HG03571 (cell line): ENCODE results near the gene FLNC.

Source experiments
- ATAC-seq: cut with Tn5 transposase; IDR thresholded peaks from one replicate; pipeline ENCODE4 v1.9.1; 2021; ENCODE audit not compliant: unreplicated experiment

The FLNC gene

GRCh38 chr7:128830231-128831177 lies at the start of gene FLNC:
FLNC (plus strand) TSS chr7:128830406; CDS start chr7:128830638, 232 bp downstream.
- no peak for ATAC-seq

GRCh38 chr7:128781126-128781525 lies 49.1 kb upstream of the FLNC start:
- no peak for ATAC-seq

- no peak for ATAC-seq
Measured at GRCh38 chr7:128781851-128782250, 48.4 kb upstream of the FLNC start.

- no peak for ATAC-seq
Measured at GRCh38 chr7:128783143-128783861, 46.9 kb upstream of the FLNC start.

GRCh38 chr7:128785738-128786137 lies 44.5 kb upstream of the FLNC start:
- no peak for ATAC-seq

GRCh38 chr7:128788446-128789412 lies 41.5 kb upstream of the FLNC start:
- ATAC-seq: no peak

GRCh38 chr7:128790315-128791041 lies 39.7 kb upstream of the FLNC start:
- ATAC-seq: no peak

- ATAC-seq: peak; percentile 80
Measured at GRCh38 chr7:128791121-128791971, 38.9 kb upstream of the FLNC start, which contains the start of gene CCDC136. CCDC136 (plus strand) TSS chr7:128791968; CDS start chr7:128792412, 444 bp downstream.

GRCh38 chr7:128791972-128792327 lies 38.3 kb upstream of the FLNC start:
- ATAC-seq: no peak

GRCh38 chr7:128792471-128793180 lies 37.6 kb upstream of the FLNC start:
- no peak for ATAC-seq

GRCh38 chr7:128793181-128793547 lies 37.0 kb upstream of the FLNC start:
- ATAC-seq: no peak

GRCh38 chr7:128794020-128794419 lies 36.2 kb upstream of the FLNC start:
- ATAC-seq: no peak

GRCh38 chr7:128794436-128794835 lies 35.8 kb upstream of the FLNC start:
- ATAC-seq: no peak

GRCh38 chr7:128795129-128795528 lies 35.1 kb upstream of the FLNC start:
- no peak for ATAC-seq

GRCh38 chr7:128796327-128796726 lies 33.9 kb upstream of the FLNC start:
- no peak for ATAC-seq

GRCh38 chr7:128799451-128799850 lies 30.8 kb upstream of the FLNC start:
- no peak for ATAC-seq

GRCh38 chr7:128800567-128800966 lies 29.6 kb upstream of the FLNC start:
- no peak for ATAC-seq

- ATAC-seq: no peak
Measured at GRCh38 chr7:128801003-128801402, 29.2 kb upstream of the FLNC start.
